ENCODE results near the gene SH2D5. TPM values are rescaled to one million over a fixed set of nuclear protein-coding genes. Genes with fewer than 3 reads are reported as not detected.
"Not testable (repeated sequence)": the region's sequence is repeated elsewhere in the genome, so short reads cannot be mapped to it uniquely, and the experiment has no call there.

The SH2D5 gene
- total RNA-seq, 1 experiment from 2014 or later = 9.4 TPM

DNA sequence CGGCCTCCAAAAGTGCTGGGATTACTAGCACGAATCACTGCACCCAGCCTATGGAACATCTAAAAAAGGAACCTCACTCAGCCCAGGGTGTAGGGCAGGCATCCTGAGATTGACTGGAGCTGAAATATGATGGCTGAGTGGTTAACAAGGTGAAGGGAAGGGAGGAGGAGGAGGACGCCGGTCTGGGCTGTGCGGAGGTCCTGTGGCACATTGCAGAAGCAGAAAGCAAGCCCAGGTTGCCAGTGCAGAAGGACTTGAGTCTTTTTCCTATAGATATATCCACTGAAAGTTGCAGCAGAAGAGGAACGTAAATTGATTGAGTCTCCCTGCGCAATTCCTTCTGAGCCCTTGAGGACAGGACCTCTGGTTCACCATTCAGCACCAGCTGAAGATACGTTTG lies 13.2 kb downstream of the SH2D5 start:
- no peak for DNase-seq (ENCODE audit: low read depth)
- in situ Hi-C loops (cut with HindIII; ENCODE audit: low pct_unique_long_range_greater_than_20kb, low sequenced_read_pairs) = no loop called here

DNA sequence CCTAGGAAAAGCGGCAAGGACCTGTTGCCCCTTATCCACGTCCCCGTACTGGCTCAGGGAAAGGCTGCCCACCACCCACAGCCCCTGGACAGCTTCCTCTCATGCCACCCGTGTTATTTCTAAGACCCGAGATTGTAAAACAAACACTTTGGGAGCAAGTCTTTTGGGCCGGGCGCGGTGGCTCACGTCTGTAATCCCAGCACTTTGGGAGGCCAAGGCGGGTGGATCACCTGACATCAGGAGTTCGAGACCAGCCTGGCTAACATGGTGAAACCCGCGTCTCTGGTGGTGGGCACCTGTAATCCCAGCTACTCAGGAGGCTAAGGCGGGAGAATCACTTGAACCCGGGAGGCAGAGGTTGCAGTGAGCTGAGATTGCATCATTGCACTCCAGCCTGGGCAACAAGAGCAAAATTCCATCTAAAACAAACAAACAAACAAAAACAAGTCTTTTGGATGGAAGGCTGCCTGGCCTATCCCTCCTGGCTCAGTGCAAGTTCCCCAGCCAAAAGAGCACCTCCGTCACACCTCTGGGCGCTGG lies 14.1 kb downstream of the SH2D5 start:
- in situ Hi-C loops (cut with HindIII; ENCODE audit: low pct_unique_long_range_greater_than_20kb, low sequenced_read_pairs) = not testable (repeated sequence)

DNA sequence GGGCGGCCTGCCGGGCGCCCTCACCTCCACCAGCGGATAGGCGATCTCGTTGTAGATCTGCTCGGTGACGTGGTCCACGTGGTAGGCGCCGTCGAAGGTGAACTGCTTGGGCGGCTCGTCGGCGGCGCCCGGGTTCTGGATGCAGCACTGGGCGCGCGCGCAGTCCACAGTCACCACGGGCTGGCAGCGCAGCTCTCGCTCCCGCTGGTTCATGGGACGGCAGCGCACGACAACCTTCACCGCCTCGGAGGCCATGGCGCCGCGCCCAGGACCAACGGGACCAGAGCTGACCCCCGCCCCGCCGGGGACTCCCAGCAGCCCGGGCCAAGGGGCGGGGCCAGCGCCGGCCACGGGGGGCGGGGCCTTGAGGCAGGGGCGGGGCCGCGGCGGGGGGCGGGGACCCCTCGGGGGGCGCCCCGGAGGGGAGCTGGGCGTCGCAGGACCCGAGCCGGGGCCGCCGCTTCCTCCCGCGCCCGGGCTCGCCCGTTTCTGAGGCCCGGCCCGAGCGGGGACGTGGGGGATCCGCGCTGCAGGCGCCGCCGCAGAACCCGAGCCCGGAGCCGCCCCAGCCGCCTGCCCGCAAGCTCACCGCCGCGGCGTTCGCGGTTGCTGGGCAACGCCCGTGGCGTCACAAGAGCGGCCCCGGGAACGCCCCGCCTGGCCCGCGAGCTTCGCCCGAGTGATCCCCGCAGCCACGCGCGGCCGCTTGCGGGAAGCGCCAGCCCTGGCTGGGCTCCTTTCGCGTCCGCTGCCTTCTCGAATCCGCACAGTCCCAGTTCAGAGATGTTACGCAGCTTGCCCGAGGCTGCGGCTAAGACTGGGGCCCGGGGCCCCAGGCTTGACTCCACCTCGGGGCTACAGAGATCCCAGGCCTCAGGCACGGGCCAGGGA lies 14.8 kb downstream of the SH2D5 start, which contains the start of gene KIF17:
Gene KIF17, minus strand, starts transcription at position 556 of the 891 bp plus-strand sequence. Its CDS starts 301 bp downstream, at position 255.
- in situ Hi-C loops (cut with HindIII; ENCODE audit: low pct_unique_long_range_greater_than_20kb, low sequenced_read_pairs) = no loop called here
- DNase-seq (ENCODE audit: low read depth) = peak; percentile 74

More for the DNA sequence above, 14.1 kb downstream of the SH2D5 start:
- not testable (repeated sequence) for DNase-seq (ENCODE audit: low read depth)

DNA sequence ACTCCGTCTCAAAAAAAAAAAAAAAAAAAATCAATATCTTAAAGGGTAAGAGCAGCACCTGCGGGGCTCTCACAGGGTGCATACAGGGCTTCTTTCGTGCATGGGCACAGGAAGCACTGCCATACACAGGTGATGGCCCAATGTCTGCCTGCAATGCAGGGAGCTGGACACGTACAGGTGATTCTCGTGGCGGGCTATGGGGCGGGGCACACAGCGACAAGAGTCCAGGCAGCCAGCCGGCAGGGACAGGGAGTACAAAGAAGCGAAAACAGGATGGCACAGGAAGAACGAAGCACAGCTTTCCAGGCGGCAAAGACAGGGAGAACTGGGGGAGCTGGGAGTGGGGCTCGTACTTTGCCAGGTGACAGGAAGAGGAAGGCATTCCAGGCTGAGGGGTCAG lies 16.3 kb downstream of the SH2D5 start:
- in situ Hi-C loops (cut with HindIII; ENCODE audit: low pct_unique_long_range_greater_than_20kb, low sequenced_read_pairs) = no loop called here

DNA sequence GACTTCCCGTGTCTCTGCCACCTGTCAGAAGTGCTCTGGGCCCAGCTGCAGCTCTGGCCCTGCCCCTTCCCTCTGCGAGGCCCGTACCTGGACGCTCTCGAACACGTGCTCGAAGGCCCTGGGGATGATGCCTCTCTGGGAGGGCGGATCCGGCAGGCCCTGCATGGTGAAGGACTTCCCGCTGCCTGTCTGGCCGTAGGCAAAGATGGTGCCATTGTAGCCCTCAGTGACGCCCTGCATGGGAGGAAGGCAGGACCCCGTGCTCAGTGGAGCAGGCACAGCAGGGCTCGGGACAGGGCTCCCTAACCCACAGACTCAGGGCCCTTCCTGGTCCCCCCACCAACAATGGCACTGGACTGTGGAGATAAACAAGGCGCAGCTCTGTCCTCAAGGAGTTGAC lies 17.1 kb downstream of the SH2D5 start:
- no peak for DNase-seq (ENCODE audit: low read depth)
- in situ Hi-C loops (cut with HindIII; ENCODE audit: low pct_unique_long_range_greater_than_20kb, low sequenced_read_pairs) = no loop called here

More for the DNA sequence above, 16.3 kb downstream of the SH2D5 start:
- no peak for DNase-seq (ENCODE audit: low read depth)

DNA sequence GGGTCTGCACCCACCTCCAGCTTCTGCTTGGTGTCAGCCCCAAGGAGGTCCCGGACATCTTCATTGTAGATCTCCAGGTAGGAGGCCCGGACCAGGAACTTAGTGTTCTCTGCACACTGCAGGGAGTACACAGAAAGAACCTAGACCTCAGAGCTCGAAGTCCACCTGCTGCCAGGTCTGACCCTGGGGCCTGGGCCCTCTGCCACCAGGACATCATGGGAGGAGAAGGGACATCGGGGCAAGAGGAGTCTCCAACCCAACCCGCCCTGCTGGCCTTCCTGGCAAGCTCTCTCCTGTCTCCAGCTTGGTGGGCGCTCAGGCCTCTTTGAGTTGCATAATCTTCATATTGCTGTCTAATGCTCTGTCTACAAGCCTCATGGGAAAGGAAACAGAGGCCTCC lies 19.1 kb downstream of the SH2D5 start:
- in situ Hi-C loops (cut with HindIII; ENCODE audit: low pct_unique_long_range_greater_than_20kb, low sequenced_read_pairs) = no loop called here

DNA sequence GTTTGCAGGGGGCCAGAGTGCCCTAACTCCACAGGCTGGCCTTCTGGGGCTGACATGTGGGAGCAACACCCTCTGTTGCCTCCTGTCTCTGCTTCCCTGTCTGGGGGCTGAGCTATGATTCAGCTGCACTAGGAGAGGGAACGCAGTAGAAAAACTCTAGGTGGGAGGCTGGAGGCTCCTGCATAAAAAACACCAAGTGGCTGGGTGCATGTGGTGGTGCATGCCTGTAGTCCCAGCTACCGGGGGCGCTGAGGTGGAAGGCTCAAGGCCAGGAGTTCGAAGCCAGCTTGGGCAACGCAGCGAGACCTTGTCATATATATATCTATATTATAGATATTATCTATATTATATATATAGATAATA lies 20.3 kb downstream of the SH2D5 start:
- DNase-seq (ENCODE audit: low read depth) = no peak
- in situ Hi-C loops (cut with HindIII; ENCODE audit: low pct_unique_long_range_greater_than_20kb, low sequenced_read_pairs) = no loop called here

More for the DNA sequence above, 19.1 kb downstream of the SH2D5 start:
- DNase-seq (ENCODE audit: low read depth) = no peak

DNA sequence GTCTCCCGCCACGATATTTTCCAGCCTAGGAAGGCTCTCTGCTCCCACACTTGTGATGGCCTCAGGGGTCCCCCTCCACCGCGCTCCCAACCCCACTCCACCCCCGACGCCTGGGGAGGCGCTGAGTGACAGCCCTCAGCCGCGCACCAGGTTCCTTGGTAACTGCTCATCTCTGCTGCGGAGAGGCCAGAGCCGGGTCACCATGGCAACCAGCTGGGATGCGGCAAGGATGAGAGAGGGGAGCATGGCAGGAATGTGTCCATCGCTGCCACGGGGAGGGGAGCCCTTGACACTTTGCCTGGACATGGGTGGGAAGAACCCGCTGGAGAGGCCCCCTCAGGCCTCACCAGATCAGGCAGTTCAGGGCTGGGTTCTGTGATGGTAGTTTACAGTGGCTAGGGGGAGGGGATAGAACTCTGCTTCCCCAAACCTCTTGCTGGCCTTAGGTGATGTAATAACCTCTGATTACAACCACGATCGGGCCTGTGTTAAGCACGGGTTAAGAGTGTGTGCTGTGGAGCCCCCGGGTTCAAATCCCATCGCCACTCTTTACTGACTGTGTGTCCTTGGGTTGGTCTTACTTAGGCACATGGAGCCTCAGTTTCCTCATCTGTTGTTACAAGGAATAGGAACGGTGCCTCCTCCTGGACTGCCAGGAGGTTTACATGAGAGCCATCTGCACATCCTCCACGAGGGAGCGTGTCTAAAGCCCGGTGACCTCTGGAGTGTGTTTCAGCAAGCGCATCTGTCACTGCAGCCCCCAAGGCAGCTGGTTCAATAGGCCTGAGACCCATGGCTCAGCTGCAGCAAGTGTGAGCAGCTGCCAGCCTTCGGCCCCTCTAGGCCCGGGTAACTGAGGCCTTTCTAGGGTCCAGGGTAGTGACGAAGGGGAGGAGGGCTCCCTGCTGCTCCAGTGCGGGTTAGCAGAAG lies 21.0 kb downstream of the SH2D5 start:
- DNase-seq (ENCODE audit: low read depth) = no peak
- in situ Hi-C loops (cut with HindIII; ENCODE audit: low pct_unique_long_range_greater_than_20kb, low sequenced_read_pairs) = no loop called here

DNA sequence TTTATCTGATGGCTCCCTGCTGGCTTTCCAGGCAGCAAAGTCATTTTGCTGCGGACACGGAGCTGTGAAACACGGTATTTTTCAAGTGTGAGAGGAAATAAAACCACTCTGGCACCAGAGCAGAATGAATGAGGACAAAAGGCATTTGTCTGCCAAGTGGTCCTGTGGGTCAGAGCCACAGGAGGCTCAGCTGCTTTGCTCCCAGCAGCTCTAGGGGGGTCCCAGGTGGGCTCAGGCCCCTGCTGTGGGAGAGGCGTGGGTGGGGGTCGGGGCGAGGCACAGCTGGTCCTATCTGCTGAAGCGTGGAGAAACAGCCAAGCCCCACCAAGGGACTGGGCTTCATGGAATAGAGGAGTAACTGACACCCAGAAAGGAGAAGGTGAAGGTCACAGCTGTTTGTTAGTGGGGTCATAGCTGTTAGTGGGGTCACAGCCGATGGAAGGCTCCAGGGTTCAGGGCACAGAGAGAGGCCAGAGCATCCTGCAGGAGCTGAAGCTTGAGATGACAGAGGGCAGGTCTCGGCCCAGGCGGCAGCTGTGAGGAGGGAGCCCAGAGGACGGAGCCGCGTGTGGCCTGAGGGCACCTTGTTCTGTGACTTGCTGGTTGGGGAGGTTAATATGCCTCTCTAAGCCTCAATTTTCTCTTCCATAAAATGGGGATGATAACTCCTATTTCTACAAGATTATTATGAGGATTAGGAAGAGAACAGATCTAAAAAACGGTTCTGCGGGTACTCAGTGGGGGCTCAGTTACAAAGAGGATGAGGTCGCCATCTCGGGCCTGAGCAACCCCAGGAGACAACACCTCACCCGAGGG lies 21.8 kb downstream of the SH2D5 start:
- in situ Hi-C loops (cut with HindIII; ENCODE audit: low pct_unique_long_range_greater_than_20kb, low sequenced_read_pairs) = no loop called here
- no peak for DNase-seq (ENCODE audit: low read depth)

DNA sequence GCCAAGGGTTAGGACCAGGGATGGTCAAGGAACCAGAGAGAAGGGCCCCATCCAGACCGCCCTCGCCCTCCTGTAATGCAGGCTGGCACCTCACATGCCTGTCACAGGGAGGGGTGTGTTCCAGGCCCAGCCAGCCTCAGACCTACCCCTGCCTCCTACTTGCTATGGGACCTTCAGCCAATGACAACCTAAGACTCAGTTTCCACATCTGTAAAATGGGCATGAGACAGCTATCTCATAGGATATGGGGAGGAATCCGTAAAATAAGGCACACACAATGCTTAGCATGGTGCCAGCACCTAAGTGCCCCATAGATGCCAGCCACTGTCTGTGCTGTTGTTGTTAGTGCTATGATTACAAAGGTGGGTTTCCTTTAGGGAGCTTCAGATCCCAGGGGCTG lies 22.6 kb downstream of the SH2D5 start:
- in situ Hi-C loops (cut with HindIII; ENCODE audit: low pct_unique_long_range_greater_than_20kb, low sequenced_read_pairs) = no loop called here
- no peak for DNase-seq (ENCODE audit: low read depth)

DNA sequence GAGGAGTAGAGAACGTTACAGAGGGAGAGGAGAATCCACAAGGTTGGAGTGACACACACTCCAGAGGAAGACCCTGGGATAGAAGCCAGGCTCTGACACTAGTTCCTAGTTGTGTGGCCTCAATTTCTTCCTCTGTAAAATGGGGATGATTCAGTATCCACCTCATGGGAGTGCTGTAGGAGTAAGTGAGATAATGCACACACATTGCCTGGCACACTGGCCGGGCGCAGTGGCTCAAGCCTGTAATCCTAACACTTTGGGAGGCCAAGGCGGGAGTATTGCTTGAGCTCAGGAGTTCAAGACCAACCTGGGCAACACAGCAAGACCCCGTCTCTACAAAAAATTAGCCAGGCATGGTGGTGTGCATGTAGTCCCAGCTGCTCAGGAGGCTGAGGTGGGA lies 23.6 kb downstream of the SH2D5 start:
- DNase-seq (ENCODE audit: low read depth) = no peak
- in situ Hi-C loops (cut with HindIII; ENCODE audit: low pct_unique_long_range_greater_than_20kb, low sequenced_read_pairs) = no loop called here

DNA sequence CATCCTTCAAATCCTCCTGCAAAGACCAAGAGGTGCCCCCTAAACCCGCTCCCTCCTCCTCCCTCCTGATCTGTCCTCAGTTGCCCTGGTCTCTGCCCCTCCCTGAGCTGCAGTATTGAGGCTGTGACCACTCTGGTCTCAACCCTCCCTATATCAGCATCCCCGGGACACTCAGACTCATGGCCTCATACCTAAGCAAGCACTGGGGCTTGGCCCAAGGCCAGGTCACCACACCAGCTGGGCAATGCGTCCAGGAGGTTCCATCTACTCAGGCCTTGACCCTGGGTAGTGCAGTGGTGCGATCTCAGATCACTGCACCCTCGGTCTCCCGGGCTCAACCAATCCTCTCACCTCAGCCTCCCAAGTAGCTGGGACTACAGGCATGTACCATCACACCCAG lies 24.4 kb downstream of the SH2D5 start:
- DNase-seq (ENCODE audit: low read depth) = no peak
- in situ Hi-C loops (cut with HindIII; ENCODE audit: low pct_unique_long_range_greater_than_20kb, low sequenced_read_pairs) = no loop called here

DNA sequence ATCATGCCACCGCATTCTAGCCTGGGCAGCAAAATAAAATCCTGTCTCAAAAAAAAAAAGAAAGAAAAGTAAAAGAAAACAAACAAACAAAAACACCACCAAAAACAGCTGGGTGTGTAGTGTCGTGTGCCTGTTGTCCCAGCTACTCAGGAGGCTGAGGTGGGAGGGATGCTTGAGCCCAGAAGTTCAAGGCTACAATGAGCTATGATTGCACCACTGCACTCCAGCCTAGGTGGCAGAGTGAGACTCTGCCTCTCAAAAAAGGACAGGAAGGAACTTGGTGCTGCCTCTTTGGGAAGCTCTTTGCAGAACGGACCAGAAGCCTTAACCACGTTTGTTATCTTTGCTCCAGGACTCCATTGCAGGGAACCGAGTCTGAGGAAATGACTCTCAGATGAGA lies 25.7 kb downstream of the SH2D5 start:
- in situ Hi-C loops (cut with HindIII; ENCODE audit: low pct_unique_long_range_greater_than_20kb, low sequenced_read_pairs) = no loop called here
- DNase-seq (ENCODE audit: low read depth) = no peak

DNA sequence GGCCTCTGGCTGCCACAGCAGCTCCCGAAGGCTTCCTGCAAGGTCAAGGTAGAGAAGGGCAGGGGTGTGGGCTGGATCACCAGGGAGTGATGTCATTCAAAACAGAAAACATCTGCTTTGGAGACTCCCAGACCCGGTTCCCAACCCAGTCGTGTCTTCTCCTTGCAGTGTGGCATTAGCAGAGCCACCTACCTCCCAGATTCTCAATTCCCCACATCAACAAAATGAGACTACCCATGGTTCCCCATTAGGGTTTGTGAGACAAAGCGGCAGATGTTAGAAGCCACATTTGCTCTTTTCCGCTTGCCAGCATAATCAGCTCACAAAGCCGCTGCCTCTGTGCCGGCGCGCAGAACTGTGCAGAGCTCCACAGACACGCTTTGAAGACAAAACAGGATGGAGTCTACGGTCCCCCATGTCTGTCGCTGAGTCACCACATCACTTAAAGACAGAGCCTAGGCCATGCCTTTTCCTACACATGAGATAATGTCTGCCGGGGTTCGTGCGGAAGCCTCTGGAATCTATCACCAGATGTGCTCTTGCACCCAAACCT lies 27.2 kb downstream of the SH2D5 start:
- in situ Hi-C loops (cut with HindIII; ENCODE audit: low pct_unique_long_range_greater_than_20kb, low sequenced_read_pairs) = no loop called here
- DNase-seq (ENCODE audit: low read depth) = no peak

DNA sequence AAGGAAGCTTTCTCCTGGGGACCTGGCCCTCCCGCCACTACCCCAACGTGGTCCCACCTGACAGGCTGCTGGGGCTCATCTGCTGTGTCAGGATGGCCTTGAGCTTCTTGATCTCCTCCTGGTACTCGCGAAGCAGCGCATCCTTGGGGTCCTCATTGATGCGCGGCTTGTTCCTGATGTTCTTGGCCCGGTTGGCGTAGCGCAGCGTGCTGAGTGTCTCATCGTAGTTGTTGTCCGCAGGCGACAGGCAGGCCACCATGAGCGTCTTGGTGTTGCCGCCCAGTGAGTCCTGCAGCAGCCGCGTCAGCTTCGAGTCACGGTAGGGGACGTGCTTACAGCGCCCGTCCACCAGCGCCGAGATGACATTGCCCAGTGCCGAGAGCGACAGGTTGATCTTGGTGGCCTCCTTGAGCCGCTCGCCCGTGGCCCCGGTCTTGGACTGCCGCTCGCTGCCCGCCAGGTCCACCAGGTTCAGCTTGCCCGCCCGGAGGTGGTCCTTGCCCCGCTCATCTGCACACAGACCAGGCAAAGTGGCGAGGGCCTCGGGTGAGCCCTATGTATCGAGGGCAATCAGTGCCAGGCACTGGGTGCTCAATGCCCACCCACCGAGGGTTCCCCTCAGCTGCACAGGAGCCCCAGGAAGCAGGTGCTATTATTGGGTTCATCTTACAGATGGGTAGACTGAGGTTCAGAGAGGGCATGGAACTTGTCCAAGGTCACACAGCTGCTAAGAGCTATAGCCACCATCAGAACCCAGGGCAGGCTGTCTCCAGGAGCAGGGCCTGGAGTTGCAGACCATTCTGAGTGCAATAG lies 27.9 kb downstream of the SH2D5 start:
- no peak for DNase-seq (ENCODE audit: low read depth)
- in situ Hi-C loops (cut with HindIII; ENCODE audit: low pct_unique_long_range_greater_than_20kb, low sequenced_read_pairs) = no loop called here

DNA sequence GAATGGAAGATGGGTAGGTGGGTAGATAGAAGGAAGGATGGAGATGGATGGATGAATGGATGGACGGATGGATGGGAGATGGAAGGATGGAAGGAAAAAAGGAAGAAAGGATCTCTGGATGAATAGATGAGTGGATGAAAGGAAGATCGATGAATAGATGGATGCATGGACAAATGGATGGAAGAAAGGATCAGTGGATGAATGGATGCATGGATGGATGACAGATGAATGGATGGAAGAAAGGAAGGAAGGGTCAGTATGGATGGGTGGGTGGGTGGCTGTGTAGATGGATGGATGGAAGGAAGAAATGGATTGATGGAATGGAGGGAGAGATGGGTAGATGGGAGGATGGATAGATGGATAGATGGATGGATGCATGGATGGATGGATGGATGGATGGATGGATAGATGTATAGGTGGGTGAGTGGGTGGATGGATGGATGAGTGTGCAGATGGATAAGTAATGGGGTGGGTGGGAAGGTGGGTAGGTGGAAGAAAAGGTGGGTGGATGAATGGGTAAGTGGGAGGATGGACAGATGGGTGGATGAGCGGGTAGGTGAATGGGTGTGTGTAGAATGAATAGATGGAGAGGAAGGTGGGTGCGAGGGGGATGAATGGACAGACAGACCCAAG lies 29.3 kb downstream of the SH2D5 start:
- in situ Hi-C loops (cut with HindIII; ENCODE audit: low pct_unique_long_range_greater_than_20kb, low sequenced_read_pairs) = no loop called here
- DNase-seq (ENCODE audit: low read depth) = no peak

DNA sequence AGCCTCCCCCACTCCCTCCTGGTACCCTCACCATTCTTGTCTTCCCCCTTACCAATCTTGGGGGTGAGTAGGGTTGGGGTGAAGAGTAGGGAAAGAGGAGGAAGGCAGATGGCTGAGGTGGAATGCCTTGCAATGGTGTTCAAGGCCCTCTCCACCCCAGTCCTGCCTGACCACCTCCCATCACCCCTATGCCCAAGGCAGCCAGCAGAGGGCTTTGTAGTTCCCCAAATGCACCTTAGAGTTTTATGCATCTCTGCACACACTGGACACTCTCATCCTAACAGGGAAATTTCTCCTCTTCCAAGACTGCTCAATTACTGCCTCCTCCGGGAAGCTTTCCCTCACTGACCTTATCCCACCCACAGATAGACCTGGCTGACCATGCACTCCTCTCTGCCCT lies 30.1 kb downstream of the SH2D5 start:
- DNase-seq (ENCODE audit: low read depth) = no peak
- in situ Hi-C loops (cut with HindIII; ENCODE audit: low pct_unique_long_range_greater_than_20kb, low sequenced_read_pairs) = no loop called here
